K562 (cell line): ENCODE results near the gene AGPAT2. TPM values are rescaled to one million over a fixed set of nuclear protein-coding genes. Genes with fewer than 3 reads are reported as not detected.
A peak's percentile ranks its signal among the peaks of the same experiment; 100 is the strongest.

Experiments
- ASH1L ChIP-seq: fragments of 450-650 bp; IDR thresholded peaks from 2 replicates; pipeline ENCODE4 v1.6.1; 2018; ENCODE audit warnings: borderline replicate concordance, mild to moderate bottlenecking, low read depth; ENCODE audit not compliant: partially characterized antibody
- CEBPG ChIP-seq, 3 experiments: fragments of 200-800 bp in 1 of 3; sonication (Bioruptor generic) in 1 of 3; sonication (generic) in 1 of 3; formaldehyde crosslinking in 1 of 3; IDR thresholded peaks in 2 of 3; conservative IDR thresholded peaks in 1 of 3; 2 replicates each; pipeline versions ENCODE4 v1.6.1 to v1.8.0; 2016 to 2022; ENCODE audit warnings: missing compliant biosample characterization in 2 of 3, missing genetic modification characterization in 2 of 3, mild to moderate bottlenecking in 1 of 3, missing genetic modification reagents in 1 of 3
- HDAC3 ChIP-seq: fragments of 450-650 bp; IDR thresholded peaks from 2 replicates; pipeline ENCODE4 v1.6.1; 2018; ENCODE audit warnings: borderline replicate concordance, mild to moderate bottlenecking, moderate library complexity; ENCODE audit not compliant: partially characterized antibody
- HMGXB4 ChIP-seq: sonication (generic); formaldehyde crosslinking; IDR thresholded peaks from 2 replicates; pipeline ENCODE4 v1.8.1; 2023; ENCODE audit warnings: mild to moderate bottlenecking, missing genetic modification reagents
- ILF3 ChIP-seq: fragments of 450-650 bp; IDR thresholded peaks from 2 replicates; pipeline ENCODE4 v1.6.1; 2018; ENCODE audit warnings: antibody characterized with exemption, mild to moderate bottlenecking, moderate library complexity, borderline replicate concordance
- LEF1 ChIP-seq: fragments of 450-650 bp; IDR thresholded peaks from 2 replicates; pipeline ENCODE4 v1.6.1; 2016; ENCODE audit warnings: mild to moderate bottlenecking
- MIER1 ChIP-seq: fragments of 450-650 bp; IDR thresholded peaks from 2 replicates; pipeline ENCODE4 v1.6.1; 2016; ENCODE audit warnings: antibody characterized with exemption, mild to moderate bottlenecking, low read depth
- NCOA6 ChIP-seq: fragments of 450-650 bp; IDR thresholded peaks from 2 replicates; pipeline ENCODE4 v1.6.1; 2017; ENCODE audit warnings: mild to moderate bottlenecking
- NEUROD1 ChIP-seq: fragments of 150-350 bp; IDR thresholded peaks from 2 replicates; pipeline ENCODE4 v1.6.1; 2014; ENCODE audit warnings: borderline replicate concordance, low read length, low read depth; ENCODE audit not compliant: partially characterized antibody
- PCBP1 ChIP-seq: fragments of 200-400 bp; formaldehyde crosslinking; IDR thresholded peaks from 2 replicates; pipeline ENCODE4 v1.6.1; 2018; ENCODE audit warnings: mild to moderate bottlenecking, low read depth, low read length; ENCODE audit not compliant: poor library complexity, severe bottlenecking
- POLR3A ChIP-seq: IDR thresholded peaks from 2 replicates; pipeline ENCODE4 v1.6.1; 2011; ENCODE audit warnings: borderline replicate concordance, mild to moderate bottlenecking, moderate library complexity; ENCODE audit not compliant: insufficient read length, insufficient read depth; ENCODE audit errors: extremely low read depth
- ZC3H11A ChIP-seq: IDR thresholded peaks from 2 replicates; pipeline ENCODE4 v1.6.1; 2012; ENCODE audit warnings: low read depth, low read length, improper control_type of control experiment
- ZNF175 ChIP-seq: fragments of 200-800 bp; sonication (Bioruptor generic); IDR thresholded peaks from 2 replicates; pipeline ENCODE4 v1.6.1; 2016; ENCODE audit warnings: low read depth, mild to moderate bottlenecking, missing genetic modification characterization, missing compliant biosample characterization
- ZNF282 ChIP-seq: sonication (generic); formaldehyde crosslinking; IDR thresholded peaks from 2 replicates; pipeline ENCODE4 v1.8.1; 2023; ENCODE audit warnings: missing genetic modification reagents
- ZNF507 ChIP-seq: conservative IDR thresholded peaks from 2 replicates; pipeline ENCODE4 v1.6.1; 2017; ENCODE audit warnings: missing genetic modification characterization, missing compliant biosample characterization
- ZNF79 ChIP-seq: fragments of 250-450 bp; sonication (Bioruptor Pico); IDR thresholded peaks from 2 replicates; pipeline ENCODE4 v1.4.0; 2020; ENCODE audit warnings: low read depth, mild to moderate bottlenecking, moderate library complexity
- polyA plus RNA-seq, 8 experiments: library from polyadenylated mRNA; depleted of rRNA in 4 of 8; stranded (reverse) in 5 of 8; unstranded in 3 of 8; fragments of >200 nt; fragmentation: Nextera tagmentation in 2 of 8; fragmentation: Illumina TruSeq in 1 of 8; extraction: Ambion mirVana in 2 of 8; extraction: Trizol in 1 of 8; gene quantifications; 2 replicates each; pipeline versions ENCODE4 v1.2.1 to v1.2.3, GENCODE V29; 2011 to 2014; ENCODE audit warnings: inconsistent platforms in 1 of 8, missing spikeins in 1 of 8
- total RNA-seq, 7 experiments: library from RNA; depleted of rRNA in 6 of 7; stranded (reverse); fragments of >200 nt in 6 of 7; fragmentation: Illumina TruSeq in 2 of 7; extraction: Trizol in 2 of 7; gene quantifications; 2 replicates each; pipeline versions ENCODE4 v1.2.1 to v1.2.3, GENCODE V29; 2011 to 2021; ENCODE audit warnings: low replicate concordance in 1 of 7
- TF ChIP-seq, protein P1 (sequence below): fragments of 450-650 bp; IDR thresholded peaks from 2 replicates; pipeline ENCODE4 v1.7.1; 2018; ENCODE audit warnings: mild to moderate bottlenecking, low read depth; ENCODE audit not compliant: partially characterized antibody
- TF ChIP-seq, protein P2 (sequence below): fragments of 450-650 bp; IDR thresholded peaks from 2 replicates; pipeline ENCODE4 v1.6.1; 2018; ENCODE audit warnings: mild to moderate bottlenecking, low read depth; ENCODE audit not compliant: partially characterized antibody
- TF ChIP-seq, protein P3 (sequence below): fragments of 250-450 bp; sonication (Bioruptor Pico); IDR thresholded peaks from 2 replicates; pipeline ENCODE4 v1.8.0; 2022; ENCODE audit warnings: moderate library complexity, mild to moderate bottlenecking, inconsistent platforms

Gene AGPAT2
- total and polyA plus RNA-seq, 9 of the 15 experiments (the other 6 are each of a cell fraction or from before 2014, with no cell fraction given), result 0.13 to 54.5 (median 23.9) TPM

DNA sequence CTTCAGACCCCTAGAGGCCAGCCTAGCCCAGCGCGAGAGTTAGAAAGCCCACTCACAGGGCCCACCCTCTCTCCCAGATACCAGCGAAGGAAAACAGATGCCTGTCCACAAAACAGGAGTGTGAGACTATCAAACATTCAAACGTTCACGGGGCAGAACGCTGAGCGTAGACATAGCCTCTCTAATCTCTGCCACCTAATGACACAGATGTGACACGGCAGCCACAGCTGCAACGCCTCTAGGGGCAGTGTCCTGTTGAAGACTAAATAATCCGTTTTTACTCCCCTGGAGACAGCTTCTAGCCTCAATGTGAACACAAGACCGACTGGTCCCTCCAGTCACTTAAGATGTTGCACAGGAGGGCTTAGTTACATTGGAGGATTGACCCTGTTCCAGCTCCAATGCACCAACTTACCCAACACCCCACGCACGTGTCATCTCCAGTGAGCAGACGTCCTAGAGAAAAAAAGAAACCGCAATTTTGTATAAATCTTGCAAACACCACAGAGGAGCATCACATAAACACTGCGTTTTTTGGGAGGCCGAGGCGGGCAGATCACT lies 39.5 kb upstream of the AGPAT2 start (continued):
- TF ChIP-seq ASH1L (no peak), ZC3H11A (no peak), NCOA6 (no peak), HMGXB4 (CRISPR knock-in tag) (no peak), ZNF175 (CRISPR knock-in tag) (no peak), ZNF282 (CRISPR knock-in tag) (no peak), POLR3A (no peak), ILF3 (no peak), ZNF507 (no peak), PCBP1 (no peak), CEBPG (CRISPR knock-in tag; IDR thresholded peaks at IDR 0.05) (no peak), CEBPG (tag; conservative IDR thresholded peaks at IDR 0.05 in 1 of 2, IDR thresholded peaks at IDR 0.05 in 1 of 2) (no peak), MIER1 (no peak), HDAC3 (no peak), ZNF79 (CRISPR knock-in tag) (no peak), NEUROD1 (no peak), LEF1 (no peak)
- TF ChIP-seq, protein P1, sequence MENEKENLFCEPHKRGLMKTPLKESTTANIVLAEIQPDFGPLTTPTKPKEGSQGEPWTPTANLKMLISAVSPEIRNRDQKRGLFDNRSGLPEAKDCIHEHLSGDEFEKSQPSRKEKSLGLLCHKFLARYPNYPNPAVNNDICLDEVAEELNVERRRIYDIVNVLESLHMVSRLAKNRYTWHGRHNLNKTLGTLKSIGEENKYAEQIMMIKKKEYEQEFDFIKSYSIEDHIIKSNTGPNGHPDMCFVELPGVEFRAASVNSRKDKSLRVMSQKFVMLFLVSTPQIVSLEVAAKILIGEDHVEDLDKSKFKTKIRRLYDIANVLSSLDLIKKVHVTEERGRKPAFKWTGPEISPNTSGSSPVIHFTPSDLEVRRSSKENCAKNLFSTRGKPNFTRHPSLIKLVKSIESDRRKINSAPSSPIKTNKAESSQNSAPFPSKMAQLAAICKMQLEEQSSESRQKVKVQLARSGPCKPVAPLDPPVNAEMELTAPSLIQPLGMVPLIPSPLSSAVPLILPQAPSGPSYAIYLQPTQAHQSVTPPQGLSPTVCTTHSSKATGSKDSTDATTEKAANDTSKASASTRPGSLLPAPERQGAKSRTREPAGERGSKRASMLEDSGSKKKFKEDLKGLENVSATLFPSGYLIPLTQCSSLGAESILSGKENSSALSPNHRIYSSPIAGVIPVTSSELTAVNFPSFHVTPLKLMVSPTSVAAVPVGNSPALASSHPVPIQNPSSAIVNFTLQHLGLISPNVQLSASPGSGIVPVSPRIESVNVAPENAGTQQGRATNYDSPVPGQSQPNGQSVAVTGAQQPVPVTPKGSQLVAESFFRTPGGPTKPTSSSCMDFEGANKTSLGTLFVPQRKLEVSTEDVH, result peak; percentile 27
- TF ChIP-seq, protein P2, sequence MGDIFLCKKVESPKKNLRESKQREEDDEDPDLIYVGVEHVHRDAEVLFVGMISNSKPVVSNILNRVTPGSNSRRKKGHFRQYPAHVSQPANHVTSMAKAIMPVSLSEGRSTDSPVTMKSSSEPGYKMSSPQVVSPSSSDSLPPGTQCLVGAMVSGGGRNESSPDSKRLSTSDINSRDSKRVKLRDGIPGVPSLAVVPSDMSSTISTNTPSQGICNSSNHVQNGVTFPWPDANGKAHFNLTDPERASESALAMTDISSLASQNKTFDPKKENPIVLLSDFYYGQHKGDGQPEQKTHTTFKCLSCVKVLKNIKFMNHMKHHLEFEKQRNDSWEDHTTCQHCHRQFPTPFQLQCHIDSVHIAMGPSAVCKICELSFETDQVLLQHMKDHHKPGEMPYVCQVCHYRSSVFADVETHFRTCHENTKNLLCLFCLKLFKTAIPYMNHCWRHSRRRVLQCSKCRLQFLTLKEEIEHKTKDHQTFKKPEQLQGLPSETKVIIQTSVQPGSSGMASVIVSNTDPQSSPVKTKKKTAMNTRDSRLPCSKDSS, result no peak
- TF ChIP-seq, protein P3, sequence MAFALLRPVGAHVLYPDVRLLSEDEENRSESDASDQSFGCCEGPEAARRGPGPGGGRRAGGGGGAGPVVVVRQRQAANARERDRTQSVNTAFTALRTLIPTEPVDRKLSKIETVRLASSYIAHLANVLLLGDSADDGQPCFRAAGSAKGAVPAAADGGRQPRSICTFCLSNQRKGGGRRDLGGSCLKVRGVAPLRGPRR (CRISPR knock-in tag), result no peak
- TF ChIP-seq, all 486 proteins: peak for 45
